Measurements from ENCODE around the gene BCAS3. TPM values are rescaled to one million over a fixed set of nuclear protein-coding genes. Genes with fewer than 3 reads are reported as not detected.
A peak's percentile ranks its signal among the peaks of the same experiment; 100 is the strongest.

Gene BCAS3
- total and polyA plus RNA-seq, 12 donors = 6.1 to 21.8 (median 17.2) TPM

DNA sequence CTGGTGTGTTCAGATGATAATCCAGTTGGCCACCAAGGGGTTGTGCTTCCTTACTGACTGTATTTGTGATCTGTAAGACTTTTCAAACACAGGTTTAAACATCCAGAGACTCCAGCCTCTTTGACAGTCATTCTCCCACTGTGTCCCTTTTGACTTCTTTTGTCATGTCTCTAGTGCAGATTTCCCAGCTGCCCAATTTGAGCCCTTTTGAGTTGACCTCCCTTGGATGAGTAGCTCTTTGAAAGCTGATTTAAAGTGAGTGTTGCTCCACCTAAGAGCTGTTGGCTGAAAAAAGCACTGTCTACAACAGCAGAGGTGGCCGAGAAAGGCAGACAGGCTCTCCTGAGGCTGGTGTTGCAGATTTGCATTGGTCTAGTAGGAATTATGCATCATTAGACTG is 533.6 kb downstream of the BCAS3 start:
- WGBS, 2 donors = 94 to 100% methylated on average over 1 of the region's 1 CpG
- intact Hi-C loops (cut with DNase I) = no loop called here
- H3K27ac ChIP-seq = peak overlapping the region in 1 of 10 donors; percentile 79

DNA sequence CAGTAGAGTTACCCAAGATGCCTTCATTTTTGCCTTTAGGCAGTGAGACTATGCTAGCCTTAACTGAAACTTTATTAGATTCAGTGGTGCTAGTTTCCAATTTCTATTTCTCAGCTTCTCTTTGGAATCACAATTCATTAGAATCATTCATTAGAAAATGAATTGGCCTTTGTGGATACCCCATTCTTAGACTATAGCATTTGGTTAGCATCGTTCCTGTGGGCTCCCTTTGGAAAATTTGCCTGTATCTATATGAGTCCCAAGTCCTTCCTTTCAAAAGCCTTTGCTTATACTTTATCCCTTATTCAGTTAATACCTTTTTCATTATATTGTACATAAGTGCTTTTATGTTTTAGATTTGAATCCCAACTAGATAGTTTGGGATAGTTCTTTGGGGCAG is 535.0 kb downstream of the BCAS3 start:
- H3K9me3 ChIP-seq = no peaks in the 10 kb centered on the region
- peaks cover 0 to 38% (median 21%) of the 10 kb centered on the region in 9 donors for H3K4me1 ChIP-seq
- no peak overlapping the region for H3K27ac ChIP-seq
- H3K4me3 ChIP-seq = no peak overlapping the region
- no peak for ATAC-seq
- intact Hi-C loops (cut with DNase I) = no loop called here
- no peaks in the 10 kb centered on the region for H3K36me3 ChIP-seq
- 93 to 100% methylated on average over 1 of the region's 1 CpG for WGBS, 2 donors
- H3K27me3 ChIP-seq = no peaks in the 10 kb centered on the region
- TF ChIP-seq, protein P1, sequence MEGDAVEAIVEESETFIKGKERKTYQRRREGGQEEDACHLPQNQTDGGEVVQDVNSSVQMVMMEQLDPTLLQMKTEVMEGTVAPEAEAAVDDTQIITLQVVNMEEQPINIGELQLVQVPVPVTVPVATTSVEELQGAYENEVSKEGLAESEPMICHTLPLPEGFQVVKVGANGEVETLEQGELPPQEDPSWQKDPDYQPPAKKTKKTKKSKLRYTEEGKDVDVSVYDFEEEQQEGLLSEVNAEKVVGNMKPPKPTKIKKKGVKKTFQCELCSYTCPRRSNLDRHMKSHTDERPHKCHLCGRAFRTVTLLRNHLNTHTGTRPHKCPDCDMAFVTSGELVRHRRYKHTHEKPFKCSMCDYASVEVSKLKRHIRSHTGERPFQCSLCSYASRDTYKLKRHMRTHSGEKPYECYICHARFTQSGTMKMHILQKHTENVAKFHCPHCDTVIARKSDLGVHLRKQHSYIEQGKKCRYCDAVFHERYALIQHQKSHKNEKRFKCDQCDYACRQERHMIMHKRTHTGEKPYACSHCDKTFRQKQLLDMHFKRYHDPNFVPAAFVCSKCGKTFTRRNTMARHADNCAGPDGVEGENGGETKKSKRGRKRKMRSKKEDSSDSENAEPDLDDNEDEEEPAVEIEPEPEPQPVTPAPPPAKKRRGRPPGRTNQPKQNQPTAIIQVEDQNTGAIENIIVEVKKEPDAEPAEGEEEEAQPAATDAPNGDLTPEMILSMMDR (IDR thresholded peaks at IDR 0.05) = no peak
- no peak for DNase-seq

More for the DNA sequence above, 533.6 kb downstream of the BCAS3 start:
- no peaks in the 10 kb centered on the region for H3K9me3 ChIP-seq
- H3K4me3 ChIP-seq = no peak overlapping the region
- no peak for DNase-seq
- TF ChIP-seq, protein P1 (IDR thresholded peaks at IDR 0.05) = no peak
- ATAC-seq = no peak
- no peaks in the 10 kb centered on the region for H3K36me3 ChIP-seq
- no peaks in the 10 kb centered on the region for H3K27me3 ChIP-seq
- peaks cover 0 to 31% (median 17%) of the 10 kb centered on the region in 9 donors for H3K4me1 ChIP-seq

DNA sequence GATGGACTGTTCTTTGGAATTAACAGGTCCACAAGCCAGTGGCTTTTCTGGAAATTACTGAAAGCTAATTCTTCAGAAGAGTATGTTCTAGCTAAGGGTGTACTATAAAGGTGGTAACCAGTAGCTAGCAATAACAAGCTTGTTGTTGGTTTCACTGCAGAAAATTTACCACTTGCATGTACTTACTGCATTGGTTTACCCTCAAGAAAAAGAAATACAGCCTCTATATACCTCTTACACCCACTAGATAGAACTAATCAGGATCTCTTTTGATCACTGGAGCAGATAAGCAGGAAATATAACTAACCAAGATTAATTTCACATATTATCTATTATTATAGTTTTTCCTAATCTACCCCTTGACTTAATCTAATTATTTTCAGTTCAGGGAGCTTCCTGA is 537.1 kb downstream of the BCAS3 start:
- intact Hi-C loops (cut with DNase I) = loop anchor here in 1 of 10 donors (5.0 kb wide), 1 partner anchor 38 kb away; no protein-coding TSS in a partner anchor
- TF ChIP-seq, protein P1 (IDR thresholded peaks at IDR 0.05) = no peak
- no peaks in the 10 kb centered on the region for H3K27me3 ChIP-seq
- H3K4me1 ChIP-seq = peaks cover 0 to 38% (median 7%) of the 10 kb centered on the region in 9 donors
- no peak overlapping the region for H3K27ac ChIP-seq
- no peaks in the 10 kb centered on the region for H3K36me3 ChIP-seq
- ATAC-seq (no peak), DNase-seq (no peak)
- H3K4me3 ChIP-seq = no peak overlapping the region
- no peaks in the 10 kb centered on the region for H3K9me3 ChIP-seq

DNA sequence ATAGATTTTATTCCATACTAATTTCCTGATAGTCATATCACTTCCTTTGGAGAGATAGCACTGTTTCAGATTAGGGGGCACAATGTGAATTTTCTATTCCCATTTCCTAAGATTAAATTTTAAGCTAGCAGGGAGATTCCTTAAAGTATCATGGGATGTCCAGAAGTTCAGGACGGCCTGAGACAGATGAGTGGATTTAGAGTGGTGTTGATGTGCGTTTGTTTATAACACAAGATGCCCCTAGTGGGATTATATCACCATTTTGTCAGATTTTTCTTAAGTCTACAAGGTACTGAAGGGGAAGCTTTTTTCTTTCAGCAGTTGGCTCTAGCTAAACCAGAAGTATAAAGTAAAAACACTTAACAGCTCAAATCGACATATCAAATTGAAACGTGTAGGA is 538.4 kb downstream of the BCAS3 start:
- H3K4me3 ChIP-seq = no peak overlapping the region
- H3K27ac ChIP-seq = no peak overlapping the region
- intact Hi-C loops (cut with DNase I) = loop anchor here in 1 of 10 donors (5.0 kb wide), 1 partner anchor 36 kb away; no protein-coding TSS in a partner anchor
- peaks cover 0 to 32% (median 6%) of the 10 kb centered on the region in 9 donors for H3K4me1 ChIP-seq
- DNase-seq (no peak), ATAC-seq (no peak)
- 85 to 87% methylated on average over 4 of the region's 4 CpGs for WGBS, 2 donors
- H3K9me3 ChIP-seq = no peaks in the 10 kb centered on the region
- H3K27me3 ChIP-seq = no peaks in the 10 kb centered on the region
- TF ChIP-seq, protein P1 (IDR thresholded peaks at IDR 0.05) = no peak
- no peaks in the 10 kb centered on the region for H3K36me3 ChIP-seq

Measured in heart right ventricle (tissue), 16 donors.